Measurements from ENCODE around the gene CD226. TPM values are rescaled to one million over a fixed set of nuclear protein-coding genes. Genes with fewer than 3 reads are reported as not detected.

Gene CD226
- total RNA-seq, 1 experiment from 2014 or later, result 1.2 TPM

- H3K4me2 ChIP-seq (ENCODE audit: low read length), result no peak overlapping the region
- H2AFZ ChIP-seq (ENCODE audit: low read depth, low read length, poor library complexity, severe bottlenecking), result no peak overlapping the region
- H3K36me3 ChIP-seq (ENCODE audit: control insufficient read depth in 1 of 2, insufficient read depth in 2 of 2, low read length in 2 of 2), result no peaks in the 10 kb centered on the region
- H3K27me3 ChIP-seq (ENCODE audit: insufficient read depth, low read length), result no peaks in the 10 kb centered on the region
- H3K9ac ChIP-seq (ENCODE audit: low read length), result no peak overlapping the region
- H4K20me1 ChIP-seq (ENCODE audit: insufficient read depth), result no peaks in the 10 kb centered on the region
- H3K9me3 ChIP-seq (ENCODE audit: control insufficient read depth in 1 of 2, insufficient read depth in 1 of 2, low read depth in 1 of 2, low read length in 2 of 2), result no peaks in the 10 kb centered on the region
- no peak overlapping the region for H3K4me3 ChIP-seq (replicated peaks in 1 of 2; ENCODE audit: low read depth in 1 of 2, low read length in 2 of 2)
- no peaks in the 10 kb centered on the region for H3K9me2 ChIP-seq (ENCODE audit: insufficient read depth)
- intact Hi-C loops (cut with micrococcal nuclease), result no loop called here
- H3K4me1 ChIP-seq (ENCODE audit: control insufficient read depth in 1 of 2, insufficient read depth in 2 of 2, low read length in 2 of 2), result no peaks in the 10 kb centered on the region
- TF ChIP-seq, protein P1, sequence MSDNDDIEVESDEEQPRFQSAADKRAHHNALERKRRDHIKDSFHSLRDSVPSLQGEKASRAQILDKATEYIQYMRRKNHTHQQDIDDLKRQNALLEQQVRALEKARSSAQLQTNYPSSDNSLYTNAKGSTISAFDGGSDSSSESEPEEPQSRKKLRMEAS (IDR thresholded peaks at IDR 0.05), result no peak
- TF ChIP-seq RAD21 (IDR thresholded peaks at IDR 0.05; ENCODE audit: low read depth) (no peak), CTCF (IDR thresholded peaks at IDR 0.05 in 2 of 3, conservative IDR thresholded peaks at IDR 0.05 in 1 of 3; ENCODE audit: borderline replicate concordance in 1 of 3, insufficient read depth in 1 of 3, low read depth in 2 of 3, low read length in 2 of 3) (no peak), ELF1 (IDR thresholded peaks at IDR 0.05; ENCODE audit: borderline replicate concordance, low read depth) (no peak), YY1 (IDR thresholded peaks at IDR 0.05; ENCODE audit: extremely low read depth, insufficient replicate concordance, low read depth, low read length) (no peak), SIN3A (IDR thresholded peaks at IDR 0.05; ENCODE audit: low read depth) (no peak), EGR1 (IDR thresholded peaks at IDR 0.05; ENCODE audit: low read depth) (no peak), CEBPB (IDR thresholded peaks at IDR 0.05; ENCODE audit: low read depth) (no peak), JUND (IDR thresholded peaks at IDR 0.05) (no peak), EZH2phosphoT487 (IDR thresholded peaks at IDR 0.05; ENCODE audit: borderline replicate concordance) (no peak)
- TF ChIP-seq, protein P2, sequence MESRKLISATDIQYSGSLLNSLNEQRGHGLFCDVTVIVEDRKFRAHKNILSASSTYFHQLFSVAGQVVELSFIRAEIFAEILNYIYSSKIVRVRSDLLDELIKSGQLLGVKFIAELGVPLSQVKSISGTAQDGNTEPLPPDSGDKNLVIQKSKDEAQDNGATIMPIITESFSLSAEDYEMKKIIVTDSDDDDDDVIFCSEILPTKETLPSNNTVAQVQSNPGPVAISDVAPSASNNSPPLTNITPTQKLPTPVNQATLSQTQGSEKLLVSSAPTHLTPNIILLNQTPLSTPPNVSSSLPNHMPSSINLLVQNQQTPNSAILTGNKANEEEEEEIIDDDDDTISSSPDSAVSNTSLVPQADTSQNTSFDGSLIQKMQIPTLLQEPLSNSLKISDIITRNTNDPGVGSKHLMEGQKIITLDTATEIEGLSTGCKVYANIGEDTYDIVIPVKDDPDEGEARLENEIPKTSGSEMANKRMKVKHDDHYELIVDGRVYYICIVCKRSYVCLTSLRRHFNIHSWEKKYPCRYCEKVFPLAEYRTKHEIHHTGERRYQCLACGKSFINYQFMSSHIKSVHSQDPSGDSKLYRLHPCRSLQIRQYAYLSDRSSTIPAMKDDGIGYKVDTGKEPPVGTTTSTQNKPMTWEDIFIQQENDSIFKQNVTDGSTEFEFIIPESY (IDR thresholded peaks at IDR 0.05; ENCODE audit: extremely low read depth, insufficient replicate concordance, low read length), result no peak
- ChIA-PET RAD21 (ENCODE audit: low non-redundant PET in 1 of 2, low total read pairs in 2 of 2, uncharacterized antibody in 2 of 2, unreplicated experiment in 2 of 2) (no interaction called here), CTCF (no interaction called here), POLR2A (no interaction called here)
- ATAC-seq (no peak), DNase-seq (ENCODE audit: low read depth, low spot score) (no peak)
- H3K79me2 ChIP-seq (ENCODE audit: insufficient read depth, low read length), result no peaks in the 10 kb centered on the region
- no peak overlapping the region for H3K27ac ChIP-seq (ENCODE audit: low read depth, low read length)
- no TSS peak for BruUV-seq (replicated peaks)
Observed at GRCh38 chr18:69820538-69820937, 127.1 kb downstream of the CD226 start.

All from HCT116 (cell line).